ENCODE results near the gene FAM83F. TPM values are rescaled to one million over a fixed set of nuclear protein-coding genes. Genes with fewer than 3 reads are reported as not detected.

Gene FAM83F
- total RNA-seq, 2 experiments from 2014 or later = not detected

- DNase-seq (ENCODE audit: low spot score) = no peak
- peak overlapping the region; percentile 61 for H3K27ac ChIP-seq (ENCODE audit: low read depth, low read length, poor library complexity, severe bottlenecking)
- BruUV-seq (replicated peaks) = no TSS peak
- peaks cover 85% of the 10 kb centered on the region for H3K79me2 ChIP-seq (ENCODE audit: insufficient read depth, low read depth, low read length)
- H3K4me2 ChIP-seq (ENCODE audit: low read length) = peak overlapping the region; percentile 82
- H3K4me1 ChIP-seq (ENCODE audit: insufficient read depth, low read length, poor library complexity, severe bottlenecking) = peaks cover 65% of the 10 kb centered on the region
- TF ChIP-seq EZH2phosphoT487 (IDR thresholded peaks at IDR 0.05; ENCODE audit: borderline replicate concordance, low read depth, low read length) = no peak
- TF ChIP-seq CTCF (conservative IDR thresholded peaks at IDR 0.05; ENCODE audit: low read length) = no peak
- no peak overlapping the region for H2AFZ ChIP-seq (ENCODE audit: low read length)
- peak overlapping the region; percentile 39 for H3K4me3 ChIP-seq (ENCODE audit: low read depth, low read length, poor library complexity, severe bottlenecking)
- H4K20me1 ChIP-seq (ENCODE audit: insufficient read depth, low read length) = no peaks in the 10 kb centered on the region; the same call in 1 of the 2 replicates
- H3K36me3 ChIP-seq (ENCODE audit: insufficient read depth, low read length) = no peaks in the 10 kb centered on the region
- POLR2A ChIA-PET = interaction anchor here (0.7 to 3.3 kb wide), 3 partner anchors 12 to 396 kb away, joined by 3 to 18 read pairs (median 4); no protein-coding TSS in a partner anchor
- H3K9me2 ChIP-seq (ENCODE audit: insufficient read depth, low read length) = no peaks in the 10 kb centered on the region
- CTCF ChIA-PET (ENCODE audit: unreplicated experiment) = no interaction called here
- intact Hi-C loops (cut with micrococcal nuclease; ENCODE audit: unreplicated experiment) = no loop called here
- no peaks in the 10 kb centered on the region for H3K9me3 ChIP-seq (ENCODE audit: low read length)
Observed at GRCh38 chr22:40056154-40056553, 61.4 kb downstream of the FAM83F start.

GRCh38 chr22:40056559-40056958, 61.8 kb downstream of the FAM83F start:
- DNase-seq (ENCODE audit: low spot score) = no peak
- intact Hi-C loops (cut with micrococcal nuclease; ENCODE audit: unreplicated experiment) = no loop called here

More at GRCh38 chr22:40056559-40056958, 61.8 kb downstream of the FAM83F start:
- Histone ChIP-seq H3K36me3 (ENCODE audit: insufficient read depth, low read length) (no peaks in the 10 kb centered on the region), H2AFZ (ENCODE audit: low read length) (no peak overlapping the region), H4K20me1 (ENCODE audit: insufficient read depth, low read length) (no peaks in the 10 kb centered on the region; the same call in 1 of the 2 replicates), H3K4me3 (ENCODE audit: low read depth, low read length, poor library complexity, severe bottlenecking) (no peak overlapping the region), H3K4me2 (ENCODE audit: low read length) (peak overlapping the region; percentile 82), H3K9me3 (ENCODE audit: low read length) (no peaks in the 10 kb centered on the region), H3K27ac (ENCODE audit: low read depth, low read length, poor library complexity, severe bottlenecking) (no peak overlapping the region), H3K4me1 (ENCODE audit: insufficient read depth, low read length, poor library complexity, severe bottlenecking) (peaks cover 61% of the 10 kb centered on the region), H3K79me2 (ENCODE audit: insufficient read depth, low read depth, low read length) (peaks cover 81% of the 10 kb centered on the region), H3K9me2 (ENCODE audit: insufficient read depth, low read length) (no peaks in the 10 kb centered on the region)
- BruUV-seq (replicated peaks) = no TSS peak
- TF ChIP-seq EZH2phosphoT487 (IDR thresholded peaks at IDR 0.05; ENCODE audit: borderline replicate concordance, low read depth, low read length) = no peak
- TF ChIP-seq CTCF (conservative IDR thresholded peaks at IDR 0.05; ENCODE audit: low read length) = no peak
- POLR2A ChIA-PET = interaction anchor here (0.7 to 3.3 kb wide), 4 partner anchors 10 to 397 kb away, joined by 3 to 18 read pairs (median 4); no protein-coding TSS in a partner anchor
- CTCF ChIA-PET (ENCODE audit: unreplicated experiment) = no interaction called here

Measured in OCI-LY7 (cell line).